HL-60 (cell line): ENCODE measurements around the gene C2orf78.

ENCODE experiments used
- SPI1 ChIP-seq: IDR thresholded peaks from 2 replicates; pipeline ENCODE4 v1.6.1; 2012; ENCODE audit warnings: low read depth, mild to moderate bottlenecking, borderline replicate concordance
- TF ChIP-seq, protein P1 (sequence below): IDR thresholded peaks from 2 replicates; pipeline ENCODE4 v1.6.1; 2012; ENCODE audit warnings: low read depth; ENCODE audit not compliant: insufficient replicate concordance
- TF ChIP-seq, protein P2 (sequence below): IDR thresholded peaks from one replicate; pipeline ENCODE4 v1.5.1; 2011; ENCODE audit warnings: low read length, control low read depth, inconsistent platforms; ENCODE audit not compliant: insufficient read depth

DNA sequence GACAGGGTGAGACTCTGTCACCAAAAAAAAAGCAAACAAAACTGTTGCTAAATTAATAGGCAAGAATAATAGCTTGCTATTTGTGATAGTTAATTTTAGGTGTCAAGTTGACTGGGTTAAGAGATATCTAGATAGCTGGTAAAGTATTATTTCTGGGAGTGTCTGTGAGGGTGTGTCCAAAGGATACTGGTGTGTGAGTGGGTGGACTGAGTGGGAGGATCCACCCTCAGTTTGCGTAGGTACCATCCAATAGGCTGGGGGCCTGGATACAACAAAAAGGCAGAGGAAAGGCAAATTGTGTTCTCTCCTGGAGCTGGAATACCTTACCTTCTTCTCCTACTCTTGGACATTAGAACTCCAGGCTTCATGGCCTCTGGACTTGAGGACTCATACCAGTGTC lies 19.0 kb upstream of the C2orf78 start:
- TF ChIP-seq, protein P1, sequence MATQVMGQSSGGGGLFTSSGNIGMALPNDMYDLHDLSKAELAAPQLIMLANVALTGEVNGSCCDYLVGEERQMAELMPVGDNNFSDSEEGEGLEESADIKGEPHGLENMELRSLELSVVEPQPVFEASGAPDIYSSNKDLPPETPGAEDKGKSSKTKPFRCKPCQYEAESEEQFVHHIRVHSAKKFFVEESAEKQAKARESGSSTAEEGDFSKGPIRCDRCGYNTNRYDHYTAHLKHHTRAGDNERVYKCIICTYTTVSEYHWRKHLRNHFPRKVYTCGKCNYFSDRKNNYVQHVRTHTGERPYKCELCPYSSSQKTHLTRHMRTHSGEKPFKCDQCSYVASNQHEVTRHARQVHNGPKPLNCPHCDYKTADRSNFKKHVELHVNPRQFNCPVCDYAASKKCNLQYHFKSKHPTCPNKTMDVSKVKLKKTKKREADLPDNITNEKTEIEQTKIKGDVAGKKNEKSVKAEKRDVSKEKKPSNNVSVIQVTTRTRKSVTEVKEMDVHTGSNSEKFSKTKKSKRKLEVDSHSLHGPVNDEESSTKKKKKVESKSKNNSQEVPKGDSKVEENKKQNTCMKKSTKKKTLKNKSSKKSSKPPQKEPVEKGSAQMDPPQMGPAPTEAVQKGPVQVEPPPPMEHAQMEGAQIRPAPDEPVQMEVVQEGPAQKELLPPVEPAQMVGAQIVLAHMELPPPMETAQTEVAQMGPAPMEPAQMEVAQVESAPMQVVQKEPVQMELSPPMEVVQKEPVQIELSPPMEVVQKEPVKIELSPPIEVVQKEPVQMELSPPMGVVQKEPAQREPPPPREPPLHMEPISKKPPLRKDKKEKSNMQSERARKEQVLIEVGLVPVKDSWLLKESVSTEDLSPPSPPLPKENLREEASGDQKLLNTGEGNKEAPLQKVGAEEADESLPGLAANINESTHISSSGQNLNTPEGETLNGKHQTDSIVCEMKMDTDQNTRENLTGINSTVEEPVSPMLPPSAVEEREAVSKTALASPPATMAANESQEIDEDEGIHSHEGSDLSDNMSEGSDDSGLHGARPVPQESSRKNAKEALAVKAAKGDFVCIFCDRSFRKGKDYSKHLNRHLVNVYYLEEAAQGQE, result no peak
- TF ChIP-seq, protein P2, sequence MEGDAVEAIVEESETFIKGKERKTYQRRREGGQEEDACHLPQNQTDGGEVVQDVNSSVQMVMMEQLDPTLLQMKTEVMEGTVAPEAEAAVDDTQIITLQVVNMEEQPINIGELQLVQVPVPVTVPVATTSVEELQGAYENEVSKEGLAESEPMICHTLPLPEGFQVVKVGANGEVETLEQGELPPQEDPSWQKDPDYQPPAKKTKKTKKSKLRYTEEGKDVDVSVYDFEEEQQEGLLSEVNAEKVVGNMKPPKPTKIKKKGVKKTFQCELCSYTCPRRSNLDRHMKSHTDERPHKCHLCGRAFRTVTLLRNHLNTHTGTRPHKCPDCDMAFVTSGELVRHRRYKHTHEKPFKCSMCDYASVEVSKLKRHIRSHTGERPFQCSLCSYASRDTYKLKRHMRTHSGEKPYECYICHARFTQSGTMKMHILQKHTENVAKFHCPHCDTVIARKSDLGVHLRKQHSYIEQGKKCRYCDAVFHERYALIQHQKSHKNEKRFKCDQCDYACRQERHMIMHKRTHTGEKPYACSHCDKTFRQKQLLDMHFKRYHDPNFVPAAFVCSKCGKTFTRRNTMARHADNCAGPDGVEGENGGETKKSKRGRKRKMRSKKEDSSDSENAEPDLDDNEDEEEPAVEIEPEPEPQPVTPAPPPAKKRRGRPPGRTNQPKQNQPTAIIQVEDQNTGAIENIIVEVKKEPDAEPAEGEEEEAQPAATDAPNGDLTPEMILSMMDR, result no peak
- TF ChIP-seq SPI1, result no peak
